ENCODE results near the gene MYO16. TPM values are rescaled to one million over a fixed set of nuclear protein-coding genes. Genes with fewer than 3 reads are reported as not detected.

MYO16 gene
- total RNA-seq (2021) = not detected in 2 replicates
- long read RNA-seq = 0 reads

DNA sequence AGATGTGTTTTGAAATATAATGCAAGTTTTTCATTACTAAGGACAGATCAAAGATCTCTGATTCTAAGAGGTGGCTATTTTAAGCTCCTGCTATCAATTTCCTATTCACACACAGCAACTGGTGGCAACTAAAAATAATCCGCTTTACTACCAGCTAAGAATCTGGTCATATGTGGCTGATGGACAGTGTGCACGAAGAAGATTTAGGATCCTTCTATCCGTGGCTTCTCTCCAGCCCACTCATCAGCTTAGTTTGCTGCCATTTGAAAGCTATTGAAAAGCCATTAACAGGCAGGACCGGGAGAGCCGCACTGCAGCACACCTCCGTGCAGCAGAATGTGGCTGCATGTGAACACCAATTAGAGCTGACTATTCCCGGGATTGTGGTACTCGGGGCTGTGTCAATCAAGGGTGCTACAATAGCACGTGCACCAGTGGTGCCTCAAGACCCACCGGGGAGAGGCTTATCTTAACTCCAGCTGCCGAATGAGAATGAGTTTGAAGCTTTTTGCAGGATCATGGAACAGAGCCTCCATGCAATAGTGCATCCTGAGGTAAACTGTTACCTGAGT, at the start of gene MYO16:
Gene MYO16 (plus strand): TSS at position 431 of the 572 bp plus-strand sequence. CDS start 234 bp downstream, outside the sequence.
- no peaks in the 10 kb centered on the region for H3K79me1 ChIP-seq (ENCODE audit: insufficient read depth, low read depth, low read length, poor library complexity, severe bottlenecking)
- no peak within 1 kb of the TSS for H3K4me2 ChIP-seq (ENCODE audit: insufficient read depth, insufficient read length, low read length)
- no peak within 1 kb of the TSS for H2BK15ac ChIP-seq (ENCODE audit: low read depth, low read length)
- no peak within 1 kb of the TSS for H2BK5ac ChIP-seq (ENCODE audit: insufficient read length, low read length)
- no peak within 1 kb of the TSS for H3K18ac ChIP-seq (ENCODE audit: insufficient read length, low read depth, low read length)
- no peak within 1 kb of the TSS for H3T11ph ChIP-seq (ENCODE audit: low read length)
- Mint-ChIP-seq H3K36me3 (ENCODE audit: insufficient read depth in 1 of 3, low read depth in 3 of 3) (peaks cover 0 to 3% (median 0%) of the 10 kb centered on the region in 3 experiments; a peak in 2 of 7 replicates), H3K9me3 (peaks cover 0 to 8% of the 10 kb centered on the region in 2 experiments; a peak in 3 of 5 replicates), H3K4me1 (peaks cover 10 to 18% of the 10 kb centered on the region in 2 experiments), H3K27me3 (ENCODE audit: low read depth) (peaks cover 2% of the 10 kb centered on the region), H3K4me3 (no peak within 1 kb of the TSS), H3K27ac (no peak within 1 kb of the TSS)
- H2BK120ac ChIP-seq (ENCODE audit: low read depth, low read length, poor library complexity, severe bottlenecking) = no peak within 1 kb of the TSS
- no peak within 1 kb of the TSS for H2BK12ac ChIP-seq (ENCODE audit: insufficient read length, low read depth, low read length)
- H2AFZ ChIP-seq (ENCODE audit: low read length) = no peak within 1 kb of the TSS
- no peak within 1 kb of the TSS for H4K8ac ChIP-seq (replicated peaks; ENCODE audit: insufficient read length, low read depth, low read length)
- no peaks in the 10 kb centered on the region for H3K27me3 ChIP-seq (ENCODE audit: insufficient read depth, low read length)
- H3K23ac ChIP-seq (ENCODE audit: insufficient read length, low read depth, low read length) = no peak within 1 kb of the TSS
- no CpG with 5 or more reads among the region's 11 CpGs for WGBS (ENCODE audit: extremely low coverage, insufficient read length, low lambda C conversion rate)
- H3K14ac ChIP-seq (ENCODE audit: insufficient read depth, low read length) = no peak within 1 kb of the TSS
- H3K9me3 ChIP-seq (ENCODE audit: control insufficient read depth, low read depth, low read length) = no peaks in the 10 kb centered on the region
- no peaks in the 10 kb centered on the region for H4K20me1 ChIP-seq (ENCODE audit: control insufficient read depth, insufficient read depth, insufficient read length)
- H3K23me2 ChIP-seq (ENCODE audit: insufficient read length, low read depth, low read length, poor library complexity, severe bottlenecking) = no peaks in the 10 kb centered on the region
- H3K56ac ChIP-seq (ENCODE audit: insufficient read length, low read depth, low read length) = no peak within 1 kb of the TSS
- H3K9ac ChIP-seq (ENCODE audit: extremely low read depth, insufficient read length, low read length) = no peak within 1 kb of the TSS
- H2AK5ac ChIP-seq (ENCODE audit: insufficient read length, low read length) = no peak within 1 kb of the TSS
- TF ChIP-seq CTCF (conservative IDR thresholded peaks at IDR 0.05) = no peak
- H3K27ac ChIP-seq (ENCODE audit: insufficient read length, low read depth, low read length) = no peak within 1 kb of the TSS
- H4K91ac ChIP-seq (ENCODE audit: insufficient read length, low read depth, low read length) = no peak within 1 kb of the TSS
- H2BK20ac ChIP-seq (ENCODE audit: low read depth, low read length, poor library complexity, severe bottlenecking) = no peak within 1 kb of the TSS
- H4K5ac ChIP-seq (ENCODE audit: insufficient read length, low read depth, low read length) = no peak within 1 kb of the TSS
- H3K79me2 ChIP-seq (ENCODE audit: insufficient read depth, low read length) = no peaks in the 10 kb centered on the region
- H3K4ac ChIP-seq (ENCODE audit: low read depth, low read length) = no peak within 1 kb of the TSS
- no peaks in the 10 kb centered on the region for H3K4me1 ChIP-seq (ENCODE audit: insufficient read depth, low read length)
- DNase-seq = no peak
